Left ventricle myocardium inferior (tissue), 1 donor: ENCODE results near the gene DLL3. TPM values are rescaled to one million over a fixed set of nuclear protein-coding genes. Genes with fewer than 3 reads are reported as not detected.

Source experiments
- DNase-seq: peaks from one replicate; pipeline ENCODE4 v3.0.0-alpha.2; 2020
- H3K27ac ChIP-seq: fragments of 200-600 bp; replicated peaks from 2 replicates; pipeline ENCODE4 v1.8.0; 2021
- H3K27me3 ChIP-seq: fragments of 200-600 bp; 2 replicates; pipeline ENCODE4 v1.8.0; 2021; ENCODE audit warnings: low read depth
- H3K36me3 ChIP-seq: fragments of 200-600 bp; 2 replicates; pipeline ENCODE4 v1.8.0; 2021
- H3K4me1 ChIP-seq: fragments of 200-600 bp; 2 replicates; pipeline ENCODE4 v1.8.0; 2021
- H3K4me3 ChIP-seq: fragments of 200-600 bp; 2 replicates; pipeline ENCODE4 v1.8.0; 2021; ENCODE audit warnings: mild to moderate bottlenecking, moderate library complexity
- H3K9me3 ChIP-seq: fragments of 200-600 bp; replicated peaks from 2 replicates; pipeline ENCODE4 v1.8.0; 2021
- CTCF ChIP-seq: fragments of 200-600 bp; IDR thresholded peaks from 2 replicates; pipeline ENCODE4 v1.8.0; 2021; ENCODE audit warnings: antibody characterized with exemption, mild to moderate bottlenecking, borderline replicate concordance
- intact Hi-C: fragments of 100-400 bp; cut with micrococcal nuclease; formaldehyde crosslinking; loops from one replicate; pipeline ENCODE4 v1.11.0; 2022
- total RNA-seq: library from RNA; stranded (reverse); fragmentation: NEBNext Ultra II Directional; extraction: Animal tissue kit (Norgen Biotek cat#: 25700); gene quantifications from one replicate; pipeline ENCODE4 v1.2.1, GENCODE V29; 2021
- donor health status: DM: no; HTN: yes; CAD: no; lungs with severe emphysema.

DLL3 gene
- total RNA-seq, 1 donor from 2014 or later, result not detected

GRCh38 chr19:39518458-39518857, 19.7 kb downstream of the DLL3 start:
- Histone ChIP-seq H3K4me3 (no peak overlapping the region), H3K9me3 (no peaks in the 10 kb centered on the region), H3K4me1 (peaks cover 17% of the 10 kb centered on the region), H3K27me3 (peaks cover 50% of the 10 kb centered on the region), H3K27ac (no peak overlapping the region), H3K36me3 (no peaks in the 10 kb centered on the region)
- no peak for DNase-seq
- TF ChIP-seq CTCF, result no peak
- intact Hi-C loops, result no loop called here

- no peak overlapping the region for H3K27ac ChIP-seq
- intact Hi-C loops, result no loop called here
- H3K4me1 ChIP-seq, result peaks cover 17% of the 10 kb centered on the region
- H3K4me3 ChIP-seq, result no peak overlapping the region
- TF ChIP-seq CTCF, result no peak
- peaks cover 45% of the 10 kb centered on the region for H3K27me3 ChIP-seq
- H3K9me3 ChIP-seq, result no peaks in the 10 kb centered on the region
- DNase-seq, result no peak
- H3K36me3 ChIP-seq, result no peaks in the 10 kb centered on the region
Observed at GRCh38 chr19:39518975-39519374, 20.2 kb downstream of the DLL3 start.

- H3K27ac ChIP-seq, result no peak overlapping the region
- intact Hi-C loops, result no loop called here
- no peak for TF ChIP-seq CTCF
- DNase-seq, result no peak
- no peaks in the 10 kb centered on the region for H3K9me3 ChIP-seq
- H3K4me3 ChIP-seq, result no peak overlapping the region
- peaks cover 4% of the 10 kb centered on the region for H3K4me1 ChIP-seq
- H3K36me3 ChIP-seq, result no peaks in the 10 kb centered on the region
- H3K27me3 ChIP-seq, result peaks cover 27% of the 10 kb centered on the region
Observed at GRCh38 chr19:39520541-39521484, 22.1 kb downstream of the DLL3 start.

- H3K4me3 ChIP-seq, result no peak overlapping the region
- H3K9me3 ChIP-seq, result no peaks in the 10 kb centered on the region
- H3K27me3 ChIP-seq, result no peaks in the 10 kb centered on the region
- H3K4me1 ChIP-seq, result no peaks in the 10 kb centered on the region
- DNase-seq, result no peak
- peaks cover 4% of the 10 kb centered on the region for H3K36me3 ChIP-seq
- TF ChIP-seq CTCF, result no peak
- intact Hi-C loops, result no loop called here
- H3K27ac ChIP-seq, result no peak overlapping the region
Observed at GRCh38 chr19:39524495-39524894, 25.7 kb downstream of the DLL3 start.

- H3K4me1 ChIP-seq, result no peaks in the 10 kb centered on the region
- no peak for DNase-seq
- intact Hi-C loops, result no loop called here
- no peak overlapping the region for H3K27ac ChIP-seq
- no peak for TF ChIP-seq CTCF
- H3K4me3 ChIP-seq, result no peak overlapping the region
- H3K9me3 ChIP-seq, result no peaks in the 10 kb centered on the region
- H3K27me3 ChIP-seq, result no peaks in the 10 kb centered on the region
- H3K36me3 ChIP-seq, result peaks cover 4% of the 10 kb centered on the region
Observed at GRCh38 chr19:39525205-39525604, 26.5 kb downstream of the DLL3 start.
